ENCODE results near the gene WDFY4.

The WDFY4 gene

DNA sequence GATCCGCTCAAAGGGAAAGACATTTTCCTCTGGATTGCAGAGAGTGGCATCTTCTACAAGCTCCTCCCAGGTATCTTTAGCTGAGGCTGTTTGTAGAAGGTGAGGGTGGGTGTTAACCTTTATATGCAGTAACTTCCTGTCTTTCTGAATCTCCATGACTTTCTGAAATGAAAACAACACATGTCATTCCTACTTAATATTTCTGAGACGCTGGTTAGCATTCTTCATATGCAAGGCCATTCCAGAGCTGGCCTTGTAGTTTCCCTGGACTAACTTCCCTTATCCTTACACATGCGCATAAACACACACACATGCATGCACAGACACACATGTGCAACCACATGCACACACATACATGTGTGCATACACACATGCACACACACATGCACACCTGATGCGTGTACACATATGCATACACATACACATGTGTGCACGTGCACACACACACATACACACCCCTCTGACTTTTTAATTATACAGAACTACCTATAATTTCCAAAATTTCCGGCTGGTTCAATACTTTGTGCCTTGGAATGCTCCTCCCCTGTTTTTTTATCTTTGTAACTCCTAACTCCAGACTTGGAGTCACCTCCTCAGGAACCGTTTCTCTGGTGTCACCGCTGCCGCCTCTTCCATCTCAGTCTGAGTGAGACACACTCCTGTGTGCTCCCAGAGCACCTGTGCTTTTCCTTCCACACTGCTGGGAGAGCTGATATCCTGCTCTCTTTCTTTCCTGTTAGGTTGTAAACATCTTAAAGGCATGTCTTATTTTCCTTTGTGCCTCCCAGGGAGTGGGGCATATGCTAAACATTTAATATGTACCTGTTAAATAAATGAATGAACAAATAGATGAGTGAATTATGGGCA is 199.7 kb downstream of the WDFY4 start:
- no peak for DNase-seq

DNA sequence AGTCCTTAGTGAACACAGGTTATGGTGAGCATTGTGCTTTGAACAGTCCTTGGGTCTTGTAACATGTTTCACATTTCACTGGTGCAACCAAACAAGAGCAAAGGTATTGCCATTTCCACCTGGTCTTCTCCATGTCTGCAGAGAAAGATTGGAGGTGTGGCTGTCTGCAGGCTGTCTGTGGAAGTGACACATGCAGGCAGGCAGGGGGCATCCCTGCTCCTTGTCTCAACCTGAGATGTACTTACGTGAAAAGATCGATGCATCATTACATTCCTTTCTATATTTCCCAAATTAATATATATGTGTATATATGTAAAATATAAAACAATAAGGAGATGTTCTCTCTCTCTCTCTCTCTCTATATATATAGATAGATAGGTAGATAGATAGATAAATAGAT is 200.7 kb downstream of the WDFY4 start:
- peak; percentile 22 for DNase-seq

DNA sequence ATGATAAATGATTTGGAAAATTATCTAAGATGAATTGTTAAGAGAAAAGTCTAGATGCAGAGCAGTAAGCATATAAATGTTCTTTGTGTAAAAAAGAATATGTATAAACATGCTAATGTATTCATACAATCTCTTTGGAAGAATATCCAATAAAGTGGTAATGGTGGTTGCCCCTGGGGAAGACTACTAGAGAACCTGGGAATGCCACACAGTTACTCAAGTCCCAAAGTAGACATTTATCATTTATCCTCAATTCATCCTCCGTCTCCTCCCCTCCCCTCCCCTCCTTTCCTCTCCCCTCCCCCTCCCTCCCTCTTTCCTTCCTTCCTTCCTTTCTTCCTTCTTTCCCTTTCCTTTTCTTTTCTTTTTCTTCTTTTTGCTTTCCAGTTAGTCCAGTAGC is 203.3 kb downstream of the WDFY4 start:
- no peak for DNase-seq

DNA sequence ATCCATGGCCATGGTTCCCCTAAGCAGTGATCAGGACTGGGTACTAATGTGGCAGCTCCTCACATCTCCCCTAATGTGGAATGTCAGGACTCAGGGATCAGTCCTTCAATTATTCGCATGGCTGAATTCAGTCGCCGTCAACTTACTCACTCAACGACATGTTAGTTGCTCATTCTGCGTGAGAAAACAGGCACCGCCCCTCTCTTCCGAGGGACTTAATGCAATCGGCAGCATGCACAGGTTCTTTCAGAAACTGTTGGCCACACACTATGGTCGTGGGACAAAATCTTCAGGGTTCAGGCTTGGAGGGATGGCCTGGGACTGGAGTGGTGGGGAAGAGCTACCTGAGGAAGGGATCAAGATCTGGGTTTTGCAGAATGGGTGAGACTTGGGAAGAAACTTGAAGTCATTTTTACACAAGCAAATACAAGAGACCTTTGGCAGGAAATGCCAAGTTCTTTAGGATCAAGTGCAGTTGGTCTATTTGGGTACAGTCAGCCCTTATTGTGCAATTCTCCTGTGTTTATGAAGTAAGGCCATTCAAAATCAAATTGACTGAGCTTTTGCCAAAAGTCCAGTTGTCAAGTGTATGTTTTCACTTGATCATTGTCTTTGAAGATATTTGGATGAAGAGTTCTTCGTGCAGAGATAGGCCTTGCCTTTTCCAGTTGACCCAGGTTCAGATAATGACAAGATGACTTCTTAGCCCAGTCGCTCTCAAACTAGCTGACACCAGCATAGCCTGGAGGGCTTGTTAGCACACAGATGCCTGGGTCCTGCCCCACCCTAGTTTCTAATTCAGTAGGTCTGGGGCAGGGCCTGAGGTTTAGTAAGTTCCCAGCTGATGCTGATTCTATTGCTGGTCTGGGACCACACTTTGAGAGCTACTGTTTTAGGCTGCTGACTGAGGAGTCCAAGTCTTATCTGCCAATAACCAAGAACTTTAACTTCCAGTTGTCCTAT is 206.5 kb downstream of the WDFY4 start:
- DNase-seq = no peak

DNA sequence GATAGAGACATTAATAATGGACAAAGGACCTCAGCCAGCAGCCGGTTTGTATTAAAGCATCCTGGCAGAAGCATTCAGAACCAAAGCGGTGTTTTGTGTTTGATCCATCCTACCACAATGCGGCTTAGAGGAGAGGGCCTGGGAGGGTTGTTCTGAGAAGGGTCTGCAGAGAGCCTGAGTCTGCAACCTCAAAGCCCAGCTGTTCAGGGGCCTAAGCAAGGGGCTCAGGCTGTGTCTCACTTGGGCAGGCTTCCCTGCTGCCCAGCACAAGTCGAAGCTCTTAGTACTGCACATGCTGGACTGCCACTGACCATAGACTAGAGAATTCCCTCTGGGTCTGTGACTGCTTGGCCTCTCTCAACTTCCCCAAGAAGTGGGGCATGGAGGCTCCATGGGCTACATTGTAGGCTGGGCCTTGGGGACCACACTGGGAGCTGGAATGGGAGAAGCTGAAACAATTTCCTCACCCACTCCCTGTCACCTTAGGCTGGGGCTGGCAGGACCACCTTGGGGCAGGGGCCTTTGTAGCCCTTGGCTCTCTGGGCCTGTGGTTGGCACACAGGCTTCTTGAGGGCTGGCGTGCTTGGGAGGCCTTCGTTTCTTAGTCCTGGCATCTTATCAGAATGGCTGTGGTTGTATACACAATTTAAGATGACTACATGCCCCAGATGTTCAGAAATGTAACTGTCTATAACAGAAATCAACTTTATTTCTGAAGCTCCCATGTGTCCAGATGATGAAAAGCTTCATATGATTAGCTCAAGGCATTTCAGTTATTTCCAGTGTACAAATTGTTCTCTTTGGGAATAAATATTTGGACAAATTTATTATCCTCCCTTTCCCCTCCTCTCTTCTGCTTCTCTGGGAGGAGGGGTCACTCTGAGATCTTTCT is 210.5 kb downstream of the WDFY4 start:
- no peak for DNase-seq

DNA sequence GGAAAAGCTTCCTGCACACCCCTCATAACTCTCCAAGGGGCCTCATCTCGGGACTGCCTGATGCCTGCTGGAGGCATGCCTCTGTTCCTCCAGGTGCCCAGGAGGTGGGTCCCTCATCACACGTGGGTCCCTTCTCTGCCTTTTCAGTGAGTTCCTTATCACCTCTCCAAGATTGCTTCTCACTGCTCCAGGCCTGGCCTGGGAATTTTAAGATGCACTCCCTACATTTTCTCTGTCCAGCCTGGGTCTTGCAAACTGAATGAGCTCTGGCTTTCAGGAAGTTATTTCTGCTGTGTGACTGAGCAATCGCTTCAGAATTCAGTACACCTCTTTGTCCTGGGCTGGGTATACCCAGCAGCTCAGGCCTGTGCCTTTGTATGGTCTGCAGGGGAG is 211.1 kb downstream of the WDFY4 start:
- DNase-seq = no peak

DNA sequence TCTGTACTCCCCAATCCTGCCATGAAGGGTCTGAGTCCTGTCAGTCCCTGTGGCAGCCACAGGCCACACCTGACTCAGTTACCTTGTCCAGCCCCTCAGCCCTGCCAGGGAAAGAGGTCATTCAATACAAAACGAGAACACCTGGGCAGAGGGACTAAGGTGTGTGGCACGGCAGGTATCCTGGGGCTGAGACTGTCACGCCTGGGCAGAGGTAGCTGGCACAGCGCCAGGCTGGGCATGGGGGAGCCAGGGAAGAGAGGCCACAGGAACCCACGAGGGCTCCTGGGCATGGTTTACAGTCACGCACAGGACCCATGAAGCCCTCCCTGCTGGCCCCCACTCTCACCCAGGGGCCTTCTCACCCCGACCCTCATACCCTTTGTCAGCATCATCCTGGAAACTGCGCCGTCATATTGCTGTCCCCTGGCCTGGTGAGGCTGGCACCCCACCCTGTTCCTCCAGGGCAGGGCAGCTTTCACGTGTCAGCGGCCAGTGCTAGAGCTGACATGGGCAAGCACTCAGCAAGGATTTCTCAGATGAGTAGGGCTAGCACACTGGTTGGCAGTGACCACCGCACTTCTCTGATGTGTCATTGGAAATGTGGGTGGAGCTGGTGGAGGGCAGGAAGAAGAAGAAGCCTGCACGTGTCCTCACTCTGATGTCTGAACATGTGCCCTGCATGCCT is 212.2 kb downstream of the WDFY4 start:
- DNase-seq = no peak

DNA sequence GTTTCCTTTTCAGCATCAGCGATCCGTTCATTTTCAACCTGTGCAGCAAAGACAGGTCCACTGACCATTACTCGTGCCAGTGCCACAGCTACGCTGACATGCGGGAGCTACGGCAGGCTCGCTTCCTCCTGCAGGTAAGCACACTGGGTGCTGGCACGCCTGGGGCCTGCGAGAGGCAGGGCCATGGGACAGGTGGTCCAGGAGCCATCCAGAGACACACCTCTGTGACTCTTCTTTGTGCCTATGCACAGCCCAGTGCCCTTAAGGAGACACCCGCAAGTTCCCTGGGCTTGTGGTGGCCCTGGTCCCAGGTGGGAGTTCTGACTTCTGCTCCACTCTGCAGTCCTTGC is 212.7 kb downstream of the WDFY4 start:
- no peak for DNase-seq

DNA sequence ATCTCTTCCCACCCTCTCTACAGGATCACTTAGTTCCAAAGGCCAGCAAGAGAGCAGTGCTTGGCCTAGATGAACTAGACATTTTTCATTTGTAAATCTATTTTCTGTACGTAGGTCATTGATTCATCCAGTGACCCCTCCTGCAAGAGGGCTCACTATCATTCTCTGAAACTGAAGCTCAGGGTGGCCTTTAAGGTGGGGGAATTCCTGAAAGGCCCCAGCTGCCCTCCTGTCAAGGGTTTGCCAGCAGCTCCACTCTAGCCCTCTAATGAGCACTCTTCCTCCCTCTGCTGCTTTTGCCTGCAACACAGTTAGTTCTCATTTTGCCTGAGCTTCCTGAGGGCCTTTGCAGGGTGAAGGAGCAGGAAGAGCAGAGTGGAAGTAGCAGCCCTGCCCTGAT is 213.8 kb downstream of the WDFY4 start:
- DNase-seq = no peak

DNA sequence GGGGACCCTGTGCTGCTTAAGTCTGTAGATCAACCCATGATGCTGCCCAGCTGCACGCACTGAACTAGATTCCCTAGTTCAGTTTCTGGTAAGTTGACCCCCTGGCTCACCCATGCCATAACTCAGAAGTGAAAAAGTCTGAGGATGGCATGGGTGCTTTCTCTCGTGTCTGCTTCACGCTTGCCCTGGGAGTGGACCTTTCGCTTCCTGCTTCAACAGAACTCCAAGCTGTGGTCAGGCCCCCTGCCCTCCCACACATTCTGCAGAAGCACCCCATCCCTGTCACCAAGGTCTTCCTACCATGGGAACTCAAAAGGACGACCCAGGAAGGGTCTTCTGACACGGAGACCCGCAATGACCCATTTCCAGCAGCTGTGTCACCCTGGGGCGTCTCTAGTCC is 215.1 kb downstream of the WDFY4 start:
- DNase-seq = no peak

DNA sequence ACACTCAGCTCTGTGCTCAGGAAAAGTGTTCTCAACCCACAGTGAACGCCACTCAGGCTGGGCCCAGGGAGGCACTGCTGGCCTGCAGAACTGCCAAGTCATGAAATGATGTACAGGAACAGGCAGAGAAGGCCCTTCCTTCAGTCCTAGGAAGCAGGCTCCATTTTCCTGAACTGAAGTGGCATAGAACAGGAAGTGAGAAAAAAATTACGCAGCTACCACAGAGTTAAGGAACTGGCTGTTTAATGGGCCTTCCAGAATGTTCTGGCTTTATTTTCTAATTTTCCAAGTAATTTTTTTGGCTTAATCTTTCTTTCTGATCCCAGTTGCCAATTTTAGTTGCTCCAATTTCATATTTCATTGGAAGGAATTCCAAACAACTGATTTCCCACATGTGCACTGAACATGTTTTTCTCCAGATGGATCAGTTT is 215.7 kb downstream of the WDFY4 start:
- no peak for DNase-seq

DNA sequence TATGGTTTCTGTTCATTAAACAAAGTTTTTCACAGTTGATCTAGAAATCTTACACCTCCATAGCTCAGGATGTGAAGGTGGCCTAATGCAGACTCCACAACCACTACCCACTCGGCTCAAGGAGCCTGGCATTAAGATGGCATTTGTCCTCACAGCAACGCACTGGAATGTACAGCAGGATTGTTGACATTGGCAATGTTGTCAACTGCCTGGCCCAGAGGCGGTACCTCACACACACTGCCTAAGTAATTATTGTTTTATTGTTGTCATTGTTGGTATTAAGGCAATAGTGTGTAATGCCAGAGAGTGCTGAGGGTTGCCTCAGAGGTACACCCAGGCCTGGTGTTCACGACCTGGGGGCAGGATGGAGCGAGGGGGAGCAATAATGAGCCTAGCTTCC is 216.6 kb downstream of the WDFY4 start:
- no peak for DNase-seq

DNA sequence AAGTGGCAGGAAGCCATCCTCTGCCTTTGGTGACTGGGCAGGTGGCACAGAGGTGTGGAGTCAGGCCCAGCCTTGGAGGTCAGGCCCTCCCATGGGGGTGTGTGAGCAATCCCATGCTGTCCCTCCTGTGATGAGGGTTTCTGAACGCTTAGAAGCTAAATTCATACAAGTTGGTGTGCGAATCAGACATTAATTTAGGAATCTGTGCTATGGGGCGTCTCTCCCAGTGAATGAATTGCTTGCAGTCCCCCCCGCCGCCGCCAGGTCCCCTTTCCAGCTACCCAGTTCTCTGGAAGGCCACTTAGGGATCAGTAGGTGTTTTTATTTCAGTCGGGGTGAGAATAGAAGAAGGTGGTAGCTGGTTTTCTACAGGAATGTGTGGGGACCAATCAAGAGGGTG is 217.4 kb downstream of the WDFY4 start:
- no peak for DNase-seq

DNA sequence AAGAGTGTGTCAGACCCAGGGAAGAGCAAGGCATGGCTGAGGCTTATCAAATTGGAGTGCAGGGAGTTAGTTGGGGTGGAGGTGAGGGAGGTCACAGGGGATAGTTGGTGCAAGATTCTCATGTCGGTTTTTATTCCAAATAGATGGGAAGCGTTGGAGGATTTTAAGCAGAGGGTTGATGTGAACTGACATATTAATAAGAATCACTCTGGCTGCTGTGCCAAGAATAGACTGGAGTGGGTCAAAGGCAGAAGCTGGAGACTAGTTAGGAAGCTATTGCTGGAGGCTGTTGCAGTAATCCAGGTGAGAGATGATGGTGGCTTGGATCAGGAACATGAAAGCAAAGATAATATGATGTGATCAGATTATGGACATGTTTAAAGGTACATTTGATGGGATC is 218.5 kb downstream of the WDFY4 start:
- DNase-seq = no peak

DNA sequence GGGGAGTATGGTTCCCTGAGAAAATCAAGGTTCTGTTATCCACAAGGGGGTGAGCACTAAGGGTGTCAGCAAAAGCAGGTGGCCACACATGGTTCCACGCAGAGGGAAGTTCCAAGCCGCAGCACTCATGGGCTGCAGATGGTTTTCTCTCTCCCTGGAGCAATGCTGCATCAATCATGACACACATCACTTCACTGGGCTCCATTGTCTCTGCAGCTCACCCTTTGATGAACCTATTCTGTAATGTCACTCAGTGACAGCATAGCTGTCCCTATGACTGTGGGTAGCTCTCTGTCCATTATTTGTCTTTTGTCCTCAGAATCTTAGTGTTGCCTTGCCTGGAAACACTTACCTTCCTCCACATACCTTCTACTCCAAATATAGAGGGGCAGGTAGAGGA is 220.2 kb downstream of the WDFY4 start:
- DNase-seq = no peak

DNA sequence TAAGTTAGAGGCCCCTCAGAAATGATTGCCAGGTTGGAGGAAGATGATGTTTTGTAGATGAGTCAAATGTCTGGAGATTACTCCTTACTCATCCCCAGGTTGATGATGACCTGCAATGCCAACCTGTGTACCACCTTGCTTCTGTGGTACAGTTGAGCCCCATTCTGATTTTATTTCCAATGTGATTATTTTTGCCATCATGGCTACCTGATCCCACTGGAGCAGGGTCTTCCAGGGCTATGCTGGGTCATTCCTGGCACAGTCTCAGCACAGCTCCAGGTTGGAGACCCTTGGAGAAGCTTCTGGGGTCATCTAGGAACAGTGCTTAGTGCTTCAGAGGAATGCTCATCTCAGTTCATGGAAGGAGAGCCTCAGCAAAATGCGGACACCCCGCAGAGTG is 220.6 kb downstream of the WDFY4 start:
- DNase-seq = no peak

DNA sequence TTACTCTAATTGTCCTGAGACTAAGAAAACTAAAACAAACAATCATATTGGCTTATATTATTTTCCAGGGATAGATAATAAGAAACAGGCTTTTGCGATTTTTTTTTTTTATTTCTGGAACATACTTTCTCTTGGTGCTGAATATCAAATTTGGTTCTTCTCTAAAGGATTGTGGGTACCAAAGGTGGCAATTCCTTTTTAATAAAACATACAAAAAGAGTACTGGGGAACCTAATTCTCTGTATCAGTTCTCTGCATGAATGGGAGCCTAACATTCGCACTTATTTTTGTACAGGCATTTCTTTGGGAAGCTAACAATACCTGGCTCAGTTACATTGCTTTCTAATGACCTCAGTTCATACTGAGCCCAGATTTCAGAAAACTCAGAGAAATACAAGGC is 222.2 kb downstream of the WDFY4 start:
- no peak for DNase-seq

DNA sequence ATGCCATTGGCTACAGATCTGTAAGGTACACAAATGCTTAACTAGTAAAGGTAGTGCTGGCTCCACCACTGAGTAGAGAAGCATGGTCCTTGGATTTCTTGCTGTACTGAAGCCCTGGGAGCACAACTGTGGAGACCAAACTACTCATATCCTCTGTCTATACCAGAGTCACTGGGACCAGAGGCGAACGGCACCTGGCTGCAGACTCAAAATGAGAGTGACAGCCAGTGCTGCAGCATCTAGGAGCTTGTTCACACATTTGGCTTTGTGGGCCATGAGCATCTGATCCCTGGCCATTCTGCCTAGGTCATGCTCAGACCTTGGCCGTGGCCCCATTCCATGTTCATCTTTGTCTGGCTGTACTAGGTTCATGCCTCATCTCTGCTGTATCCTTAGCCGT is 223.1 kb downstream of the WDFY4 start:
- DNase-seq = no peak

DNA sequence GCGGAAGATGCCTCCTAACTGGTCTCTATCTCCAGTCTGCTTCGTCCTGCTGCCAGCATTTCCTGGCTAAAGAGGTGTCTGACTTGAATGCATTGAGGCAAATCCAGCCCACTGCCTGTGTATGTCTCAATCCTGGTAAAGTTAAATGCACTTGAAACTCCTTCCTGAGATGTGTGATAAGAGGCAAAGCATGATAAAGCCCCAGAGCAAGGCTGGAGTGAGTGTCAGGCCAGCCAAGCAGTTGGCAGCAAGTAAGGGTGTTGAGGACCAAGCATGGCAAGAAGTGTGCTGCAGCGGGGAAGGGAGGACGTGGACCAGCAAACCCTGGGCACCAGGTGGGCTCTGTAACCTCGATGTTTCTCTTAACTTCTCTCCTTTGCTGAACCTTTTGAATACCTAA is 225.9 kb downstream of the WDFY4 start:
- no peak for DNase-seq

DNA sequence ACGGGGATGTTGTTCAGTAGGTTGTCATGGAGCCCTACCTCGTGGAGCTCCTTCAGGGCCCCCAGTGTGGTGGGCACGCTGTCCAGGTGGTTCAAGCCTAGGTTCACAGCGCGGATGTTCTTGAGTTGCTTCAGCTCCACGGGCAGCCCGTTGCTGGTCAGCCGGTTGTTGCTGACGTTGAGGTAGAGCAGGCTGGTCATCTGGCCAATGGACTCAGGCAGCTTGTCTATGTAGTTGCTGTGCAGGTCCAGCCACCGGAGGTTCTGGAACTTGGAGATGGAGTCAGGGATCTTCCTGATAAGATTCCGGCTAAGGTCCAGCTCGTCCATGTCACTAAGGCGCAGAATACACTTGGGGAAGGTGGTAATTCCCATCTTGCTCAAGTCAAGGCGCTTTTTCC is 229.0 kb downstream of the WDFY4 start:
- DNase-seq = no peak

DNA sequence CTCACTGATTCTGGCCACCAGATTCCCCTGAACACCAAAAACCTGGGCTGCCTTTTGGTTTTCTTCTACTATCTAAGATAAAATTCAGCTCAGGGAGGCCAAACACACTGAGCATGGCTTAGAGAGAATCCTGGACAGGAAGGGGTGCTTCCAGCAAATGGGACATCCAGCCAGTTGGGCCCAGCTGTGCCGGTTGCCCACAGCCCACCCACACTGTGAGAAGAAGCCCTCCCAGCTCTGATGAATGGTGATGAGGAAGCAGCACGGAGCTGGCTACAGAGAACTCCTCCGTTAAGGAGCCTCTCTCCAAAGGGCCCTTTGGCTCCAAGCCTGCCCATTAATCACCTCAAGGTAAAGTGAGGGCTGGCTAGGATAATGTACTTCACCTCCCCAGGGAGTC is 239.1 kb downstream of the WDFY4 start:
- DNase-seq = peak; percentile 2

DNA sequence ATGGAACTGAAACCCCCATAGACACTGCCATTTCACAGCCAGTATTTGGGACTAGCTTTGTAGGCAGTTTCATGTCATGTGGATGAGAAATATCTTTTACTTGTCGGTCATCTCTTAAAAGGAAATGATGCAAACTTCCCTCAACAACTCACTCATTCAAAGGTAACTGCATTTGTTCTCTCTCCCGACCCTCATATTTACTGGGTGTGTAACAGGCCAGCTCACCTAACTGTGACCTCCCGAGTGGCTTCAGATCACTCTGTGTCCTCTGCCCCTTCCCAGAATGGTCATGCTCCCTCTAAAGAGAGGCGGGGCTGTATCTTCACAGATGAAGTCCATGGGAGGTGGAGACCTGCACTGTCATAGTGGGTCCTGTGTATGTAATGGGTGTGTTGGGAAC is 240.3 kb downstream of the WDFY4 start:
- DNase-seq = no peak

DNA sequence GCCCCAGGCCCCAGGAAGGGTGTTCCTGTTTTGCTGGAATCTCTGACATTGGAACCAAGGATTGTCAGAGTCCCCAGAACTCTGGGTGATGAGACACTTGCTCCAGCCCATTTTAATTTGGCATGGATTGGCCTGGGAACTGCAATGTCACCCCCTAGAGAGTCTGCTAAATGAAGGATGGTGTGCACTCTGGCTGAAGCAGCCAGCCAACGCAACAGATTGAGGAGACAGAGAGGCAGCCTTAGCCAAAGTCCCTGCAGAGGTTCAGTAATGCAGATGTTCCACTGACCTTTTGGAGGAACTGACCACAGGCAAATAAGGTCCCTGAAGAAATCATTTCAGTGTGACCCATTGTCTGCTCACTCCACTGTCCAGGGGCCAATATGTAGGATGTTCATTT is 241.6 kb downstream of the WDFY4 start:
- DNase-seq = no peak
